Measurements from ENCODE around the gene RBMXL3.
A peak's percentile ranks its signal among the peaks of the same experiment; 100 is the strongest.

Gene RBMXL3

GRCh38 chrX:115233497-115234455, 44.6 kb downstream of the RBMXL3 start, which contains the start of gene LRCH2:
Gene LRCH2 (minus strand): TSS chrX:115234096. CDS start chrX:115234041, 55 bp downstream.
- peak in 47 of 51 donors; percentile 1 to 69 (median 24) for DNase-seq

- DNase-seq: no peak
Observed at GRCh38 chrX:115234461-115234860, 45.3 kb downstream of the RBMXL3 start.

DNA sequence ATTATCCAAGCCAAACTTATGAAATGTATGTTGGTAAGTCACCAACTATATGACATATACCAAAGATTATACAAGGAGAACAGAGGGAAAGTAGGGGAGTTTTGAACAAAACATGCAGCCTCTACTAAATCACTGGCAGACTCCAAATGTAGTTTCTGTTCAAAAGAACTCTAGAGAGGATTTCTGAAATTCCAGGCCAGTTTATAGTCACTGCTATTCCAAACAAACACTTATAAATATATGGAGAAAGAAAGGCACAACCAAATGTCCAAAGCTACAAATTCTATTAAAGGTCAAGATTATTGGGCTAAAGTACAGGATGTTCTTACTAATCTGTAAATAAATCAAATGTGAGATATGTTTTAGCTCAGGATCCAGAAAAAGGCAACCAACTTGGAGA, 47.4 kb downstream of the RBMXL3 start:
- no peak for DNase-seq

DNA sequence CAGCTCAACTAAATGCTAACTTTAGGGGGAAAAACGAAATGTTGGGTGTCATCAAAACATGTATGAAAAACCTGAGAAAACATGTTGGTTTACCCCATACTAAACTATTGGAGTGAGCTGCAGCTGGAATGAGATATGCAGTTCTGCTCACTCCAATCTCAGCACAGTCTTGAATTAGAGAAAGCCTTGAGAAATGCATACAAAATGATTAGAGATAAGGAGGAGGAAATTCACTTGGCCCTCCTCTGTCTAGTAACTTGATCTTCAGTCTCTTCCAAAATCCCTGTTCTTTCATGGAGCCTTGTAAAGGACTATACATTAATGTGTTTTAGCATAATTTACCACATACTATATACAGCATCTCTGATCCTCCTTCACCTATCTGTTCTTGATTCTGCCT, 47.8 kb downstream of the RBMXL3 start:
- DNase-seq: no peak

Data from hypothalamus (tissue), 51 donors.